Neuronal stem cell (in vitro differentiated cells): ENCODE measurements around the gene SLC2A6.

Source experiments
- DNase-seq: peaks from one replicate; pipeline ENCODE4 v3.0.0-alpha.2; 2013; ENCODE audit warnings: low spot score
- H2AFZ ChIP-seq: one replicate; pipeline ENCODE4 v1.6.1; 2013; ENCODE audit warnings: mild to moderate bottlenecking, low read length, inconsistent platforms
- H2AK5ac ChIP-seq: 2 replicates; pipeline ENCODE4 v1.6.1; 2013; ENCODE audit warnings: low read depth, mild to moderate bottlenecking, inconsistent platforms, low read length, moderate library complexity, mixed read lengths
- H2BK120ac ChIP-seq: 2 replicates; pipeline ENCODE4 v1.6.1; 2013; ENCODE audit warnings: low read depth, mild to moderate bottlenecking, inconsistent platforms, low read length, moderate library complexity, mixed read lengths
- H2BK12ac ChIP-seq: one replicate; pipeline ENCODE4 v1.6.1; 2013; ENCODE audit warnings: low read length, inconsistent platforms
- H2BK15ac ChIP-seq: 2 replicates; pipeline ENCODE4 v1.6.1; 2013; ENCODE audit warnings: mild to moderate bottlenecking, low read length, inconsistent platforms, mixed read lengths
- H2BK5ac ChIP-seq: one replicate; pipeline ENCODE4 v1.6.1; 2013; ENCODE audit warnings: inconsistent platforms, mild to moderate bottlenecking, low read length, moderate library complexity
- H3K14ac ChIP-seq: one replicate; pipeline ENCODE4 v1.6.1; 2013; ENCODE audit warnings: low read length, inconsistent platforms
- H3K18ac ChIP-seq: 2 replicates; pipeline ENCODE4 v1.6.1; 2013; ENCODE audit warnings: low read length, inconsistent platforms
- H3K23ac ChIP-seq: 2 replicates; pipeline ENCODE4 v1.6.1; 2013; ENCODE audit warnings: low read depth, mild to moderate bottlenecking, mixed read lengths, low read length, inconsistent platforms; ENCODE audit not compliant: poor library complexity
- H3K27ac ChIP-seq: replicated peaks from 3 replicates; pipeline ENCODE4 v1.5.1; 2013; ENCODE audit warnings: low read length, inconsistent platforms
- H3K27me3 ChIP-seq, 3 experiments: 2 replicates each; pipeline ENCODE4 v1.6.1; 2013; ENCODE audit warnings: low read length in 3 of 3, mild to moderate bottlenecking in 2 of 3, inconsistent platforms in 1 of 3, low read depth in 1 of 3, mixed read lengths in 1 of 3, moderate library complexity in 1 of 3; ENCODE audit not compliant: control insufficient read depth in 3 of 3, insufficient read depth in 3 of 3
- H3K36me3 ChIP-seq, 2 donors: replicated peaks in 1 of 2; 2 replicates each; pipeline ENCODE4 v1.6.1; 2013; ENCODE audit warnings: low read length in 2 of 2; ENCODE audit not compliant: control insufficient read depth in 2 of 2, insufficient read depth in 2 of 2
- H3K4ac ChIP-seq: 2 replicates; pipeline ENCODE4 v1.6.1; 2013; ENCODE audit warnings: inconsistent platforms, mild to moderate bottlenecking, low read length, moderate library complexity
- H3K4me1 ChIP-seq, 2 donors: 1 replicate in 1 of 2; 2 replicates in 1 of 2; pipeline ENCODE4 v1.6.1; 2013; ENCODE audit warnings: low read length in 2 of 2, low read depth in 1 of 2; ENCODE audit not compliant: control insufficient read depth in 2 of 2, insufficient read depth in 1 of 2
- H3K4me2 ChIP-seq: one replicate; pipeline ENCODE4 v1.6.1; 2013; ENCODE audit warnings: mild to moderate bottlenecking, low read length, inconsistent platforms; ENCODE audit not compliant: insufficient read depth, poor library complexity, severe bottlenecking
- H3K4me3 ChIP-seq, 2 donors: 2 replicates each; pipeline ENCODE4 v1.5.1; 2013; ENCODE audit warnings: low read length in 2 of 2, mild to moderate bottlenecking in 2 of 2, inconsistent platforms in 1 of 2, moderate library complexity in 1 of 2
- H3K79me1 ChIP-seq: one replicate; pipeline ENCODE4 v1.6.1; 2013; ENCODE audit warnings: low read depth, mild to moderate bottlenecking, inconsistent platforms, low read length, moderate library complexity
- H3K9ac ChIP-seq: one replicate; pipeline ENCODE4 v1.6.1; 2013; ENCODE audit warnings: mild to moderate bottlenecking, low read depth, low read length, inconsistent platforms; ENCODE audit not compliant: poor library complexity
- H3K9me3 ChIP-seq, 2 donors: replicated peaks in 1 of 2; 2 replicates each; pipeline versions ENCODE3 to v1.6.1; 2013; ENCODE audit warnings: low read length in 2 of 2, mild to moderate bottlenecking in 2 of 2, inconsistent platforms in 1 of 2, low read depth in 1 of 2, mixed read lengths in 1 of 2, moderate library complexity in 1 of 2; ENCODE audit not compliant: control insufficient read depth in 2 of 2, insufficient read depth in 1 of 2
- H4K8ac ChIP-seq: one replicate; pipeline ENCODE4 v1.6.1; 2013; ENCODE audit warnings: low read depth, mild to moderate bottlenecking, inconsistent platforms, low read length, moderate library complexity
- H4K91ac ChIP-seq: one replicate; pipeline ENCODE4 v1.6.1; 2013; ENCODE audit warnings: low read length, low read depth, mild to moderate bottlenecking, inconsistent platforms; ENCODE audit not compliant: poor library complexity
- WGBS, 2 donors: extraction: QIAGEN DNeasy Blood & Tissue Kit; methylation state at CpG; one replicate each; pipeline ENCODE4 v1.1.7; 2013; ENCODE audit warnings: missing lambda C conversion rate in 2 of 2, mixed read lengths in 1 of 2; ENCODE audit not compliant: insufficient read length in 2 of 2, insufficient replicate concordance in 1 of 2; ENCODE audit errors: extremely low coverage in 2 of 2; 5-methylcytosine and 5-hydroxymethylcytosine counted together

Gene SLC2A6

GRCh38 chr9:133467101-133467500 is 11.8 kb downstream of the SLC2A6 start:
- H2AFZ ChIP-seq: no peak overlapping the region
- WGBS, 2 donors: no CpG with 5 or more reads among the region's 10 CpGs
- no peak for DNase-seq
- no peak overlapping the region for H3K4me3 ChIP-seq
- no peak overlapping the region for H2BK12ac ChIP-seq
- H3K4me1 ChIP-seq: peaks cover 0 to 7% of the 10 kb centered on the region in 2 donors
- no peak overlapping the region for H4K8ac ChIP-seq
- peaks cover 11 to 53% of the 10 kb centered on the region in 2 donors for H3K36me3 ChIP-seq
- H2BK15ac ChIP-seq: no peak overlapping the region
- H3K9me3 ChIP-seq: no peaks in the 10 kb centered on the region
- no peak overlapping the region for H3K4ac ChIP-seq
- H3K9ac ChIP-seq: no peak overlapping the region
- H2AK5ac ChIP-seq: no peak overlapping the region
- no peak overlapping the region for H3K14ac ChIP-seq
- no peak overlapping the region for H3K4me2 ChIP-seq
- H4K91ac ChIP-seq: no peak overlapping the region
- H3K23ac ChIP-seq: no peak overlapping the region
- no peak overlapping the region for H3K18ac ChIP-seq
- no peak overlapping the region for H2BK120ac ChIP-seq
- no peak overlapping the region for H2BK5ac ChIP-seq
- no peaks in the 10 kb centered on the region for H3K27me3 ChIP-seq
- peaks cover 18% of the 10 kb centered on the region for H3K79me1 ChIP-seq
- no peak overlapping the region for H3K27ac ChIP-seq

GRCh38 chr9:133465984-133466383 is 12.9 kb downstream of the SLC2A6 start:
- Histone ChIP-seq H3K14ac (no peak overlapping the region), H3K79me1 (peaks cover 25% of the 10 kb centered on the region), H3K9ac (no peak overlapping the region), H3K18ac (no peak overlapping the region), H3K4me1 (peaks cover 4 to 12% of the 10 kb centered on the region in 2 donors), H2BK15ac (no peak overlapping the region), H2AK5ac (no peak overlapping the region), H2BK120ac (no peak overlapping the region), H4K8ac (no peak overlapping the region), H3K27ac (no peak overlapping the region), H2BK5ac (no peak overlapping the region), H3K27me3 (no peaks in the 10 kb centered on the region), H3K4me2 (no peak overlapping the region), H2BK12ac (no peak overlapping the region), H3K23ac (no peak overlapping the region), H4K91ac (no peak overlapping the region), H3K9me3 (no peaks in the 10 kb centered on the region), H2AFZ (no peak overlapping the region), H3K4ac (no peak overlapping the region), H3K4me3 (no peak overlapping the region), H3K36me3 (peaks cover 7 to 45% of the 10 kb centered on the region in 2 donors)
- WGBS, 2 donors: no CpG with 5 or more reads among the region's 6 CpGs
- no peak for DNase-seq

GRCh38 chr9:133464638-133465037 is 14.3 kb downstream of the SLC2A6 start:
- no peak overlapping the region for H2BK12ac ChIP-seq
- H2AFZ ChIP-seq: no peak overlapping the region
- H4K8ac ChIP-seq: no peak overlapping the region
- WGBS, 2 donors: no CpG with 5 or more reads among the region's 10 CpGs
- no peak overlapping the region for H3K4me3 ChIP-seq
- H3K9me3 ChIP-seq: no peaks in the 10 kb centered on the region
- no peak overlapping the region for H3K18ac ChIP-seq
- H2BK15ac ChIP-seq: no peak overlapping the region
- H3K23ac ChIP-seq: no peak overlapping the region
- H3K9ac ChIP-seq: no peak overlapping the region
- no peak overlapping the region for H4K91ac ChIP-seq
- peaks cover 7 to 45% of the 10 kb centered on the region in 2 donors for H3K36me3 ChIP-seq
- no peak overlapping the region for H3K4me2 ChIP-seq
- H3K27me3 ChIP-seq: no peaks in the 10 kb centered on the region
- H3K14ac ChIP-seq: no peak overlapping the region
- H3K79me1 ChIP-seq: peaks cover 23% of the 10 kb centered on the region
- H2BK120ac ChIP-seq: no peak overlapping the region
- no peak for DNase-seq
- H3K4me1 ChIP-seq: peaks cover 7 to 16% of the 10 kb centered on the region in 2 donors
- H3K4ac ChIP-seq: no peak overlapping the region
- no peak overlapping the region for H2BK5ac ChIP-seq
- no peak overlapping the region for H3K27ac ChIP-seq
- no peak overlapping the region for H2AK5ac ChIP-seq

- no peaks in the 10 kb centered on the region for H3K27me3 ChIP-seq
- no peak overlapping the region for H3K14ac ChIP-seq
- no peak overlapping the region for H2BK120ac ChIP-seq
- no peak overlapping the region for H4K8ac ChIP-seq
- H4K91ac ChIP-seq: no peak overlapping the region
- no peak overlapping the region for H2AFZ ChIP-seq
- H3K79me1 ChIP-seq: peaks cover 23% of the 10 kb centered on the region
- no peak for DNase-seq
- no peak overlapping the region for H2BK15ac ChIP-seq
- H2AK5ac ChIP-seq: no peak overlapping the region
- peaks cover 7 to 19% of the 10 kb centered on the region in 2 donors for H3K4me1 ChIP-seq
- peaks cover 7 to 45% of the 10 kb centered on the region in 2 donors for H3K36me3 ChIP-seq
- no CpG with 5 or more reads among the region's 24 CpGs for WGBS, 2 donors
- H3K4me3 ChIP-seq: no peak overlapping the region
- no peak overlapping the region for H2BK12ac ChIP-seq
- H3K4me2 ChIP-seq: no peak overlapping the region
- no peak overlapping the region for H2BK5ac ChIP-seq
- H3K9ac ChIP-seq: no peak overlapping the region
- no peaks in the 10 kb centered on the region for H3K9me3 ChIP-seq
- H3K23ac ChIP-seq: peak overlapping the region; percentile 82
- no peak overlapping the region for H3K4ac ChIP-seq
- H3K18ac ChIP-seq: no peak overlapping the region
- H3K27ac ChIP-seq: no peak overlapping the region
These were observed 14.9 kb downstream of the SLC2A6 start for GRCh38 chr9:133463864-133464615.
